HepG2 (cell line): ENCODE results near the gene GMEB2. TPM values are rescaled to one million over a fixed set of nuclear protein-coding genes. Genes with fewer than 3 reads are reported as not detected.

ENCODE experiments used
- ELF4 ChIP-seq: sonication (generic); formaldehyde crosslinking; IDR thresholded peaks from 2 replicates; pipeline ENCODE4 v1.5.0; 2020; ENCODE audit warnings: missing genetic modification reagents, mild to moderate bottlenecking, moderate library complexity, borderline replicate concordance
- ESRRA ChIP-seq: sonication (generic); formaldehyde crosslinking; IDR thresholded peaks from 2 replicates; pipeline ENCODE4 v1.5.1; 2020; ENCODE audit warnings: mild to moderate bottlenecking, low read depth, missing genetic modification reagents
- HBP1 ChIP-seq: IDR thresholded peaks from 2 replicates; pipeline ENCODE4 v1.6.1; 2016; ENCODE audit warnings: low read depth, control low read depth
- HOXA9 ChIP-seq: sonication (generic); formaldehyde crosslinking; IDR thresholded peaks from 2 replicates; pipeline ENCODE4 v1.8.1; 2022; ENCODE audit warnings: missing genetic modification reagents, mild to moderate bottlenecking, moderate library complexity, borderline replicate concordance
- NCOA5 ChIP-seq: sonication (generic); formaldehyde crosslinking; IDR thresholded peaks from 2 replicates; pipeline ENCODE4 v1.4.0; 2020; ENCODE audit warnings: missing genetic modification reagents
- PHF8 ChIP-seq: sonication (generic); formaldehyde crosslinking; IDR thresholded peaks from 2 replicates; pipeline ENCODE4 v1.5.0; 2020; ENCODE audit warnings: missing genetic modification reagents
- RBAK ChIP-seq: sonication (generic); formaldehyde crosslinking; IDR thresholded peaks from 2 replicates; pipeline ENCODE4 v1.5.1; 2020; ENCODE audit warnings: mild to moderate bottlenecking, missing genetic modification reagents
- RXRA ChIP-seq: sonication (generic); formaldehyde crosslinking; IDR thresholded peaks from 2 replicates; pipeline ENCODE4 v1.5.1; 2020; ENCODE audit warnings: missing genetic modification reagents
- SMAD9 ChIP-seq: sonication (generic); formaldehyde crosslinking; IDR thresholded peaks from 2 replicates; pipeline ENCODE4 v1.5.1; 2020; ENCODE audit warnings: mild to moderate bottlenecking, missing genetic modification reagents
- SP4 ChIP-seq: sonication (generic); formaldehyde crosslinking; IDR thresholded peaks from 2 replicates; pipeline ENCODE4 v1.8.1; 2023; ENCODE audit warnings: mild to moderate bottlenecking, missing genetic modification reagents
- TBL1XR1 ChIP-seq: fragments of 150-350 bp; IDR thresholded peaks from 2 replicates; pipeline ENCODE4 v1.6.1; 2014; ENCODE audit warnings: borderline replicate concordance, low read length; ENCODE audit not compliant: partially characterized antibody
- ZIK1 ChIP-seq: sonication (generic); formaldehyde crosslinking; IDR thresholded peaks from 2 replicates; pipeline ENCODE4 v1.5.0; 2020; ENCODE audit warnings: mild to moderate bottlenecking, low read depth, missing genetic modification reagents, borderline replicate concordance
- ZNF20 ChIP-seq: sonication (generic); formaldehyde crosslinking; IDR thresholded peaks from 2 replicates; pipeline ENCODE4 v1.4.0; 2020; ENCODE audit warnings: mild to moderate bottlenecking, moderate library complexity, missing genetic modification reagents
- polyA plus RNA-seq, 8 experiments: library from polyadenylated mRNA; depleted of rRNA in 3 of 8; stranded (reverse) in 7 of 8; unstranded in 1 of 8; fragments of >200 nt; fragmentation: Illumina TruSeq in 4 of 8; extraction: Trizol in 4 of 8; gene quantifications; 2 replicates each; pipeline versions ENCODE4 v1.2.1 to v1.2.3, GENCODE V29; 2011 to 2016; ENCODE audit warnings: low read depth in 4 of 8, missing spikeins in 1 of 8, mixed read lengths in 1 of 8; ENCODE audit not compliant: insufficient read depth in 1 of 8
- total RNA-seq, 5 experiments: library from RNA; depleted of rRNA; stranded (reverse); fragments of >200 nt; fragmentation: Illumina TruSeq; extraction: Trizol; gene quantifications; 2 replicates each; pipeline ENCODE4 v1.2.3, GENCODE V29; 2016; ENCODE audit warnings: low read depth in 1 of 5
- TF ChIP-seq, protein P1 (sequence below): sonication (generic); formaldehyde crosslinking; conservative IDR thresholded peaks from 2 replicates; pipeline ENCODE4 v1.4.0; 2020; ENCODE audit warnings: missing genetic modification reagents
- TF ChIP-seq, protein P2 (sequence below): sonication (generic); formaldehyde crosslinking; IDR thresholded peaks from 2 replicates; pipeline ENCODE4 v1.5.0; 2020; ENCODE audit warnings: mild to moderate bottlenecking, missing genetic modification reagents, borderline replicate concordance
- TF ChIP-seq, protein P3 (sequence below): sonication (generic); formaldehyde crosslinking; IDR thresholded peaks from 2 replicates; pipeline ENCODE4 v1.5.1; 2020; ENCODE audit warnings: missing genetic modification reagents, mild to moderate bottlenecking, borderline replicate concordance

Gene GMEB2
- total and polyA plus RNA-seq, 2 of the 13 experiments (the other 11 are each of a cell fraction or from before 2014, with no cell fraction given) = 10.6 to 12.4 TPM

DNA sequence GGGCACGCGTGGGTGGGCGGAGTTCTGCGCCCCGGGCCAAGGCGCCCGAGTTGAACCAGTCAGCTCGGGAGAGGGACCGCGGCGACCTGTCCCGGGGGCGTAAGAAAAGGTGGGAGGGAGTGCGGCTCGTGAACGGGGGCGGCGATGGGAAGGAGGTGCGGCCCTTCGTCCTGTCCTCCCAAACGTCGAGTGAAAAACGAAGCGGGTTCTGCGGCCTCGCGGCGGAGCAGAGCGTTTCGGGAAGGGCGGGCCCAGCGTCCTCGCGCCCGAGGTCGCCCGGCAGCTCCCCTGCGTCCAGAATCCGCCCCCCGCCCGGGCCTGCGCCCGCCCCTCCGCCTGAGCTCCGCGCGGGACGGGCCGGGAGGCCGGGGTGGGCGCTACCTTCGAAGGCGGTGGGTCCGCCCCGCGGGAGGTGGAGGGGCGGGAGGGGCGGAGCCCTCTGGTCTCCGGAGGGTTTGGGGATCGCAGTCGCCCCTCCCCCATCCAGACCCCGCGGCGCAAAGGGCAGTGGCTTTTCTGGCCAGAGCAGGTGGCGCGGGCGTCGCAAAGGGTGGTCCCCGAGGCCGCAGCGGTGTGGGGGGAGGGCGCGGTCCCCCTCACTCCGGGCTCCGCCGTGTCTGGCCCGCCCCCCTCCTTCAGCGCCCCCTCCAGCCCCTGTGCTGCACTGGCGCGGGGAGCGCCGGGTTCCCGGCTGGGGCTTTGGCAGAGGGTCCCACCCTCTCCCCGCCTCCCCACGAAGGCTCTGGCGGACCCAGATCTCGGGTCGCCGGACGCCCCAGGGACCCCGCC is 25.5 kb upstream of the GMEB2 start (continued):
- TF ChIP-seq, protein P1, sequence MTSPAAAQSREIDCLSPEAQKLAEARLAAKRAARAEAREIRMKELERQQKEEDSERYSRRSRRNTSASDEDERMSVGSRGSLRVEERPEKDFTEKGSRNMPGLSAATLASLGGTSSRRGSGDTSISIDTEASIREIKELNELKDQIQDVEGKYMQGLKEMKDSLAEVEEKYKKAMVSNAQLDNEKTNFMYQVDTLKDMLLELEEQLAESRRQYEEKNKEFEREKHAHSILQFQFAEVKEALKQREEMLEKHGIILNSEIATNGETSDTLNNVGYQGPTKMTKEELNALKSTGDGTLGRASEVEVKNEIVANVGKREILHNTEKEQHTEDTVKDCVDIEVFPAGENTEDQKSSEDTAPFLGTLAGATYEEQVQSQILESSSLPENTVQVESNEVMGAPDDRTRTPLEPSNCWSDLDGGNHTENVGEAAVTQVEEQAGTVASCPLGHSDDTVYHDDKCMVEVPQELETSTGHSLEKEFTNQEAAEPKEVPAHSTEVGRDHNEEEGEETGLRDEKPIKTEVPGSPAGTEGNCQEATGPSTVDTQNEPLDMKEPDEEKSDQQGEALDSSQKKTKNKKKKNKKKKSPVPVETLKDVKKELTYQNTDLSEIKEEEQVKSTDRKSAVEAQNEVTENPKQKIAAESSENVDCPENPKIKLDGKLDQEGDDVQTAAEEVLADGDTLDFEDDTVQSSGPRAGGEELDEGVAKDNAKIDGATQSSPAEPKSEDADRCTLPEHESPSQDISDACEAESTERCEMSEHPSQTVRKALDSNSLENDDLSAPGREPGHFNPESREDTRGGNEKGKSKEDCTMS = no peak
- TF ChIP-seq HOXA9 (CRISPR knock-in tag) (0 out of 2 replicates have a peak, but pooled peaks have one; percentile 59), RXRA (CRISPR knock-in tag) (no peak), HBP1 (CRISPR knock-in tag) (no peak), SP4 (CRISPR knock-in tag) (peak; percentile 39; the same call in 1 of the 2 replicates), RBAK (CRISPR knock-in tag) (no peak), TBL1XR1 (no peak), NCOA5 (CRISPR knock-in tag) (no peak), ELF4 (CRISPR knock-in tag) (0 out of 2 replicates have a peak, but pooled peaks have one; percentile 10), ZNF20 (no peak), ZIK1 (CRISPR knock-in tag) (peak; percentile 39; the same call in 1 of the 2 replicates), ESRRA (CRISPR knock-in tag) (no peak; the same call in 1 of the 2 replicates), PHF8 (CRISPR knock-in tag) (no peak; the same call in 1 of the 2 replicates), SMAD9 (CRISPR knock-in tag) (no peak)
- TF ChIP-seq, protein P2, sequence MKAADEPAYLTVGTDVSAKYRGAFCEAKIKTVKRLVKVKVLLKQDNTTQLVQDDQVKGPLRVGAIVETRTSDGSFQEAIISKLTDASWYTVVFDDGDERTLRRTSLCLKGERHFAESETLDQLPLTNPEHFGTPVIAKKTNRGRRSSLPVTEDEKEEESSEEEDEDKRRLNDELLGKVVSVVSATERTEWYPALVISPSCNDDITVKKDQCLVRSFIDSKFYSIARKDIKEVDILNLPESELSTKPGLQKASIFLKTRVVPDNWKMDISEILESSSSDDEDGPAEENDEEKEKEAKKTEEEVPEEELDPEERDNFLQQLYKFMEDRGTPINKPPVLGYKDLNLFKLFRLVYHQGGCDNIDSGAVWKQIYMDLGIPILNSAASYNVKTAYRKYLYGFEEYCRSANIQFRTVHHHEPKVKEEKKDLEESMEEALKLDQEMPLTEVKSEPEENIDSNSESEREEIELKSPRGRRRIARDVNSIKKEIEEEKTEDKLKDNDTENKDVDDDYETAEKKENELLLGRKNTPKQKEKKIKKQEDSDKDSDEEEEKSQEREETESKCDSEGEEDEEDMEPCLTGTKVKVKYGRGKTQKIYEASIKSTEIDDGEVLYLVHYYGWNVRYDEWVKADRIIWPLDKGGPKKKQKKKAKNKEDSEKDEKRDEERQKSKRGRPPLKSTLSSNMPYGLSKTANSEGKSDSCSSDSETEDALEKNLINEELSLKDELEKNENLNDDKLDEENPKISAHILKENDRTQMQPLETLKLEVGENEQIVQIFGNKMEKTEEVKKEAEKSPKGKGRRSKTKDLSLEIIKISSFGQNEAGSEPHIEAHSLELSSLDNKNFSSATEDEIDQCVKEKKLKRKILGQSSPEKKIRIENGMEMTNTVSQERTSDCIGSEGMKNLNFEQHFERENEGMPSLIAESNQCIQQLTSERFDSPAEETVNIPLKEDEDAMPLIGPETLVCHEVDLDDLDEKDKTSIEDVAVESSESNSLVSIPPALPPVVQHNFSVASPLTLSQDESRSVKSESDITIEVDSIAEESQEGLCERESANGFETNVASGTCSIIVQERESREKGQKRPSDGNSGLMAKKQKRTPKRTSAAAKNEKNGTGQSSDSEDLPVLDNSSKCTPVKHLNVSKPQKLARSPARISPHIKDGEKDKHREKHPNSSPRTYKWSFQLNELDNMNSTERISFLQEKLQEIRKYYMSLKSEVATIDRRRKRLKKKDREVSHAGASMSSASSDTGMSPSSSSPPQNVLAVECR (CRISPR knock-in tag) = peak; percentile 43
- TF ChIP-seq, protein P3, sequence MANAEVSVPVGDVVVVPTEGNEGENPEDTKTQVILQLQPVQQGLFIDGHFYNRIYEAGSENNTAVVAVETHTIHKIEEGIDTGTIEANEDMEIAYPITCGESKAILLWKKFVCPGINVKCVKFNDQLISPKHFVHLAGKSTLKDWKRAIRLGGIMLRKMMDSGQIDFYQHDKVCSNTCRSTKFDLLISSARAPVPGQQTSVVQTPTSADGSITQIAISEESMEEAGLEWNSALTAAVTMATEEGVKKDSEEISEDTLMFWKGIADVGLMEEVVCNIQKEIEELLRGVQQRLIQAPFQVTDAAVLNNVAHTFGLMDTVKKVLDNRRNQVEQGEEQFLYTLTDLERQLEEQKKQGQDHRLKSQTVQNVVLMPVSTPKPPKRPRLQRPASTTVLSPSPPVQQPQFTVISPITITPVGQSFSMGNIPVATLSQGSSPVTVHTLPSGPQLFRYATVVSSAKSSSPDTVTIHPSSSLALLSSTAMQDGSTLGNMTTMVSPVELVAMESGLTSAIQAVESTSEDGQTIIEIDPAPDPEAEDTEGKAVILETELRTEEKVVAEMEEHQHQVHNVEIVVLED (CRISPR knock-in tag) = no peak
